Raji (cell line): ENCODE data around the gene UVRAG.

Source experiments
- POLR2A ChIP-seq: IDR thresholded peaks from 2 replicates; pipeline ENCODE4 v1.6.1; 2011; ENCODE audit warnings: low read depth, low read length, control low read depth; ENCODE audit not compliant: insufficient read depth

The UVRAG gene

GRCh38 chr11:76177250-76177686 lies 362.3 kb downstream of the UVRAG start:
- no peak for TF ChIP-seq POLR2A

GRCh38 chr11:76179147-76179546 lies 364.1 kb downstream of the UVRAG start:
- no peak for TF ChIP-seq POLR2A

- TF ChIP-seq POLR2A: no peak
Measured at GRCh38 chr11:76181371-76181770, 366.4 kb downstream of the UVRAG start.

- TF ChIP-seq POLR2A: no peak
Measured at GRCh38 chr11:76184551-76184993, 369.6 kb downstream of the UVRAG start.

- no peak for TF ChIP-seq POLR2A
Measured at GRCh38 chr11:76185511-76185910, 370.5 kb downstream of the UVRAG start.

GRCh38 chr11:76185931-76186401 lies 371.0 kb downstream of the UVRAG start:
- no peak for TF ChIP-seq POLR2A

GRCh38 chr11:76186776-76187279 lies 371.8 kb downstream of the UVRAG start:
- TF ChIP-seq POLR2A: no peak

- TF ChIP-seq POLR2A: no peak
Measured at GRCh38 chr11:76188873-76189272, 373.9 kb downstream of the UVRAG start.

GRCh38 chr11:76189682-76190081 lies 374.7 kb downstream of the UVRAG start:
- TF ChIP-seq POLR2A: no peak

- TF ChIP-seq POLR2A: no peak
Measured at GRCh38 chr11:76190376-76190775, 375.4 kb downstream of the UVRAG start.
